ENCODE measurements around the gene MMP28.

The MMP28 gene

DNA sequence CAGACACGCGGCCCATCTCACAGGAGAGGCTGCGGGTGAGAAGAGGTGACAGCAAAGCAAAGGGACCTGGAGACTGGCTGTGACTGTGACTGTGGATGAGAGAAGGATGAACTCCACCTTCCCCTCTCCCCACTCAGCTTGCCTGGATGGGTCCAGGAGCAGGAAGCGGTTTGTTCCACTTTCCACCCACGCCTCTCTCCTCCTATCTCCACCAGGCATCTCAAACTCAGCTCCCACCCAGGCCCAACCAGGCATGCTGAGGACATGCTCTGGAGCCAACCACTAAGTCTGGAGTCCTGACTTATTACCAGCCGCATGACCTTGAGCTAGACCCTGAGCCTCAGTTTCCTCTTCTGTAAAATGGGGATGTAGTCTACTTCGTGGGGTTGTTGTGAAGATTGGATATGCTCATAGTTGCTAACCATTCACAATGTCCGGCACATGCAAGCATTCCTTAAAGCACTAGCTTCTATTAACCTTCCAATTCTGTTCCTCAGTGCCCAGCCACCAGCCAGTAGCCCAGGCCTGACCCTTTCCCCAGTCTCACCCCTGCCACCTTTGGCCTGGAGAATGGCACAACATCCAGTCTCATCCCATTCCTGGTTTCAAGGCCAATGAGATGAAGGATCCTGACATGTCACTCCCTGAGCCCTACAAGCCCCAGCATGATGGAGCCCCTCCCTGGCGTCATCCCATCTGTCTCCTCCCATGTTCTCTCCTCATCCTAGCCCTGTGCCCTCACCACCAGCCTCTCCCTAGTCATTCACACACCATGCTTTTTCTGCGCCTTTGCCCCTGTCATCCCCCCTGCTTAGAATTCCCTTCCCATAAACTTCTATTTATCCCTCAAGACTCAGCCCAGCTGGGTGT is 44.7 kb downstream of the MMP28 start:
- no peak overlapping the region for H3K27ac ChIP-seq
- no peaks in the 10 kb centered on the region for H3K9me3 ChIP-seq
- no peak overlapping the region for H3K4me3 ChIP-seq (ENCODE audit: low read depth in 1 of 2, low read length in 1 of 2)
- H3K4me1 ChIP-seq (ENCODE audit: control insufficient read depth in 1 of 2, insufficient read depth in 1 of 2, low read depth in 1 of 2, low read length in 1 of 2), result no peaks in the 10 kb centered on the region
- no peaks in the 10 kb centered on the region for H3K36me3 ChIP-seq
- peaks cover 67% of the 10 kb centered on the region for H3K27me3 ChIP-seq
- TF ChIP-seq, protein P1, sequence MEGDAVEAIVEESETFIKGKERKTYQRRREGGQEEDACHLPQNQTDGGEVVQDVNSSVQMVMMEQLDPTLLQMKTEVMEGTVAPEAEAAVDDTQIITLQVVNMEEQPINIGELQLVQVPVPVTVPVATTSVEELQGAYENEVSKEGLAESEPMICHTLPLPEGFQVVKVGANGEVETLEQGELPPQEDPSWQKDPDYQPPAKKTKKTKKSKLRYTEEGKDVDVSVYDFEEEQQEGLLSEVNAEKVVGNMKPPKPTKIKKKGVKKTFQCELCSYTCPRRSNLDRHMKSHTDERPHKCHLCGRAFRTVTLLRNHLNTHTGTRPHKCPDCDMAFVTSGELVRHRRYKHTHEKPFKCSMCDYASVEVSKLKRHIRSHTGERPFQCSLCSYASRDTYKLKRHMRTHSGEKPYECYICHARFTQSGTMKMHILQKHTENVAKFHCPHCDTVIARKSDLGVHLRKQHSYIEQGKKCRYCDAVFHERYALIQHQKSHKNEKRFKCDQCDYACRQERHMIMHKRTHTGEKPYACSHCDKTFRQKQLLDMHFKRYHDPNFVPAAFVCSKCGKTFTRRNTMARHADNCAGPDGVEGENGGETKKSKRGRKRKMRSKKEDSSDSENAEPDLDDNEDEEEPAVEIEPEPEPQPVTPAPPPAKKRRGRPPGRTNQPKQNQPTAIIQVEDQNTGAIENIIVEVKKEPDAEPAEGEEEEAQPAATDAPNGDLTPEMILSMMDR (IDR thresholded peaks at IDR 0.05), result no peak

DNA sequence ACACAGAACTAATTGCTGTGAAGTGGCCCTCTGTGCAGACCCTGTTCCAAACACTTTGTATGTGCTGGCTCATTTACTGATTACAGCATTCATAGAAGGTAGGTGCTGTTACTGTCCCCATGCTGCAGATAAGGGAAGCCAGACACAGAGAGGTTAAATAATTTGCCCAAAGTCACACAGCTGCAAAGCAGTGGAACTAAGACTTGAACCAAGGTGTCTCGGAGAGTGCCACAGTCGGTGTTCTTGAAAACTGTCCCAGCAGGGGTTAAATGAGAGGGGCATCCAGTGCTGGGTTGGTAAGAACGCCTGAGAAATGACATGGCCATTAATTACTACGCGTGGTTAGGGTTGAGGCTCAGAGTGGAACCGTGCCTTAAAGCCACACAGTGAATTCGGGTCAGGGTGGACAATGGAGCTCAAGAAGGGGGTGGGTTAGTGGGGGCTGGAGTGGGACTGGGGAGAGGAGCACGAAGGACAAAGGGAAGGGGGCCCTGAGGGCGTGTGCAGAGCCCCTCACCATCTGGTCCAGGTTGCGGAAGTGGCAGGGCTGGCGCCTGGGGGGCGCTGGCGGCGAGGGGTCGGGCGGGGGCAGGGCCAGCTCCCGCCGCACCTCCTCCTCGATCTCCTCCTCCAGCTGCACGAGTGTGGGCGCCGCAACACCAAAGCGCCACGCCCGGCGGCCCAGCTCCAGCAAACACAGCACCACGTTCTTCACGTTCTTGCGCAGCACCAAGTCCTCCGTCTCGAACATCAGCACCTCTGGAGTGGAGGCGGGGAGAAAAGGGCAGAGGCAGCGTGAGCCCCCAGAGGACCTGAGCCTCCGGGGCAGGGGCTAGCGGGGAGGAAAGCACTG is 45.7 kb downstream of the MMP28 start:
- H3K27ac ChIP-seq, result no peak overlapping the region

DNA sequence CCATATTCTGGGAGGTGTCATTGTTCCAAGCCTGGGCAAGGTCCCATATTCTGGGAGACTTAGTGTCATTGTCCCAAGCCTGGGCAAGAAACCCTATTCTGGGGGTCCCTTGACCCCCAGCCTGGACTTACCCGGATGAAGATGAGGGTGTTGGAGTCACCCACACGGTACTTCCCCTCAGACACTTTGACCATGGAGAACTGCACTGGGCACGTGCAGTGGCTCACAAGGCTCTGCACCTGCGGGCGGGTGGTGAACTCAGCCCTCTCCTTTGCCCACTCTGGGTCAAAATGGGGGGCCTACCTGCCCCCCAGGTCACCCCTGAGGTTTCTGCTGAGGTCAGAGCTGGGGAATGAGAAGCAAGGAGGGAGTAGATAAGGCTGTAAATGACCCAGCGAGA is 46.5 kb downstream of the MMP28 start:
- Histone ChIP-seq H3K36me3 (no peaks in the 10 kb centered on the region), H3K27ac (no peak overlapping the region), H3K4me1 (ENCODE audit: control insufficient read depth in 1 of 2, insufficient read depth in 1 of 2, low read depth in 1 of 2, low read length in 1 of 2) (no peaks in the 10 kb centered on the region), H3K4me3 (ENCODE audit: low read depth in 1 of 2, low read length in 1 of 2) (no peak overlapping the region), H3K27me3 (peaks cover 65% of the 10 kb centered on the region), H3K9me3 (no peaks in the 10 kb centered on the region)
- TF ChIP-seq, protein P1 (IDR thresholded peaks at IDR 0.05), result no peak

More for the DNA sequence above, 45.7 kb downstream of the MMP28 start:
- Histone ChIP-seq H3K4me1 (ENCODE audit: control insufficient read depth in 1 of 2, insufficient read depth in 1 of 2, low read depth in 1 of 2, low read length in 1 of 2) (no peaks in the 10 kb centered on the region), H3K4me3 (ENCODE audit: low read depth in 1 of 2, low read length in 1 of 2) (no peak overlapping the region), H3K36me3 (no peaks in the 10 kb centered on the region), H3K9me3 (no peaks in the 10 kb centered on the region), H3K27me3 (peaks cover 67% of the 10 kb centered on the region)
- TF ChIP-seq, protein P1 (IDR thresholded peaks at IDR 0.05), result no peak

DNA sequence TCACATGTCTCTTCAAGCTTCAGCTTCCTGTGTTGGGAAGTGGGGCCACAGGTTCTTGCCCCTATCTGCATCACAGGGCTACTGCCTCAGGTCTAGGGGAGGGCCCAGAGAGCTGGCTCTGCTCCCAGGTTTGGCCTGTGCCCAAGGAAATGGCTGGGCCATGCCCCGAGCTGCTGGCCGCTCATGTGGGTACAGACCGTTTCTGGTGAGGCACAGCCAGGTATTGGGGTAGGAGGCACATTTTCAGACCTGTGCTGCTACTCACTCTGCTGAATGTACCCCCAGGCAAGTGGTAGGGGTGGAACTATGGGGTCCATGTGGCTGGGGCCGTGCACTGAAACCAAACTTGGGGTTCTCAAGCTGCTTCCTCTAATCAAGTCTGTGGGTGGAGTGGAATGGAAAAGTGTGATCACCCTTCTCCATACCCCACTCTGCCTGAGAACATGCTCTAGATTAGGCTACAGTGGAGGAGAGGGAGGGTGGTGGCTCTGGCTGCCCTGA is 47.0 kb downstream of the MMP28 start:
- Histone ChIP-seq H3K4me3 (ENCODE audit: low read depth in 1 of 2, low read length in 1 of 2) (no peak overlapping the region), H3K9me3 (no peaks in the 10 kb centered on the region), H3K36me3 (no peaks in the 10 kb centered on the region), H3K27ac (no peak overlapping the region), H3K4me1 (ENCODE audit: control insufficient read depth in 1 of 2, insufficient read depth in 1 of 2, low read depth in 1 of 2, low read length in 1 of 2) (no peaks in the 10 kb centered on the region), H3K27me3 (peaks cover 65% of the 10 kb centered on the region)
- TF ChIP-seq, protein P1 (IDR thresholded peaks at IDR 0.05), result no peak

DNA sequence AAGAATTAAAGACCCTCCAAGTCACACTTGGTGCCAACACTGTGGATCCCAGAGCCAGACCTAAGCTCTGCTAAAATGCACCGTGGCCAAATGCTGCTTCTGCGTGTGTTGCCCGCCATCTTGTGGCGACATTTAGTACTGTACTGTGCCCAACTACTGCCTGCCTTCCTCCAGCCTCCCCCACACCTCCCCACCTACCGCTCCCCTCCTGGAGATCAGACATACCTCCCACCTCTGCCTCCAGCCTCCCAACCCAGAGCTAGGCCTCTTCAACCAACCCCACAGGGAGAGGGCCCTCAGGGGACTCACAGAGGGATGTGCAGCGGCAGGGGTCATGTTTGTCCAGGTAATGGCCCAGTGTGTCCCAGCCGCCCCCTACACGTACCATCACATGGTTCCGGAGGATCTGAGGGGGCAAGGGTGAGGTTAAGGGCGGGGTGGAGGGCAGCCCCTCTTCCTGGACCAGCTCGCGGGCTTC is 47.9 kb downstream of the MMP28 start:
- H3K4me1 ChIP-seq (ENCODE audit: control insufficient read depth in 1 of 2, insufficient read depth in 1 of 2, low read depth in 1 of 2, low read length in 1 of 2), result no peaks in the 10 kb centered on the region
- no peaks in the 10 kb centered on the region for H3K9me3 ChIP-seq
- H3K36me3 ChIP-seq, result no peaks in the 10 kb centered on the region
- TF ChIP-seq, protein P1 (IDR thresholded peaks at IDR 0.05), result peak; percentile 30
- no peak overlapping the region for H3K27ac ChIP-seq
- no peak overlapping the region for H3K4me3 ChIP-seq (ENCODE audit: low read depth in 1 of 2, low read length in 1 of 2)
- peaks cover 65% of the 10 kb centered on the region for H3K27me3 ChIP-seq
